WERI-Rb-1 (cell line): ENCODE measurements around the gene MAJIN.
A peak's percentile ranks its signal among the peaks of the same experiment; 100 is the strongest.

Source experiments
- DNase-seq: peaks from one replicate; pipeline ENCODE4 v3.0.0-alpha.2; 2020
- H3K27ac ChIP-seq: fragments of 250-450 bp; sonication (Bioruptor Pico); 2 replicates; pipeline ENCODE4 v1.5.1; 2020; ENCODE audit warnings: mild to moderate bottlenecking, moderate library complexity
- H3K27me3 ChIP-seq: fragments of 250-450 bp; sonication (Bioruptor Pico); 2 replicates; pipeline ENCODE4 v1.5.1; 2021; ENCODE audit warnings: mild to moderate bottlenecking, low read depth, moderate library complexity; ENCODE audit not compliant: insufficient read depth, severe bottlenecking
- H3K36me3 ChIP-seq: fragments of 250-450 bp; sonication (Bioruptor Pico); 2 replicates; pipeline ENCODE4 v1.5.1; 2020; ENCODE audit warnings: mild to moderate bottlenecking, moderate library complexity
- H3K4me3 ChIP-seq: 2 replicates; pipeline ENCODE4 v1.5.1; 2011; ENCODE audit warnings: low read depth, mild to moderate bottlenecking, control low read depth, low read length
- H3K9me3 ChIP-seq: fragments of 250-450 bp; sonication (Bioruptor Pico); 2 replicates; pipeline ENCODE4 v1.5.1; 2021; ENCODE audit warnings: mild to moderate bottlenecking, moderate library complexity; ENCODE audit not compliant: severe bottlenecking
- TF ChIP-seq, protein P1 (sequence below): IDR thresholded peaks from 2 replicates; pipeline ENCODE4 v1.5.1; 2011; ENCODE audit warnings: low read depth, mild to moderate bottlenecking, control low read depth, inconsistent platforms, low read length

MAJIN gene

DNA sequence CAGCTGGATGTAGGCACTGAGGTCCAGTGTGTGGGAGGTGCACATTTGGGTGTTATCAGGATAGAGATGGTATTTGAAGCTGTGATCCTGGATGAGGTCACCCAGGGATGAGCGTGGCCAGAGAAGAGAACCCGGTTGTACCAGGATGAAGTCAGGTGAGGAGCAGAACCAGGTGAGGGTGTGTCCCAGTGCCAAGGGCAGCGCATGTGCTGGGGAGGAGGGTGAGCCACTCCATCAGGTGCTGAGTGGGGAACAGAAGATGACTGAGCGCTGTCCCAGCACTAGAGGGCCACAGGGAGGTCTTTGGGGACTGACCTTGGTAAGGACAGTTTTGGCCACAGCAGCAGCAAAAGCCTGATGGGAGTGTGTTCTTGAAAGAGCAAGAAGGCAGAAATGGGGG lies 44.8 kb upstream of the MAJIN start:
- Histone ChIP-seq H3K36me3 (peaks cover 18% of the 10 kb centered on the region), H3K9me3 (no peaks in the 10 kb centered on the region), H3K4me3 (no peak overlapping the region), H3K27me3 (no peaks in the 10 kb centered on the region), H3K27ac (no peak overlapping the region)
- TF ChIP-seq, protein P1, sequence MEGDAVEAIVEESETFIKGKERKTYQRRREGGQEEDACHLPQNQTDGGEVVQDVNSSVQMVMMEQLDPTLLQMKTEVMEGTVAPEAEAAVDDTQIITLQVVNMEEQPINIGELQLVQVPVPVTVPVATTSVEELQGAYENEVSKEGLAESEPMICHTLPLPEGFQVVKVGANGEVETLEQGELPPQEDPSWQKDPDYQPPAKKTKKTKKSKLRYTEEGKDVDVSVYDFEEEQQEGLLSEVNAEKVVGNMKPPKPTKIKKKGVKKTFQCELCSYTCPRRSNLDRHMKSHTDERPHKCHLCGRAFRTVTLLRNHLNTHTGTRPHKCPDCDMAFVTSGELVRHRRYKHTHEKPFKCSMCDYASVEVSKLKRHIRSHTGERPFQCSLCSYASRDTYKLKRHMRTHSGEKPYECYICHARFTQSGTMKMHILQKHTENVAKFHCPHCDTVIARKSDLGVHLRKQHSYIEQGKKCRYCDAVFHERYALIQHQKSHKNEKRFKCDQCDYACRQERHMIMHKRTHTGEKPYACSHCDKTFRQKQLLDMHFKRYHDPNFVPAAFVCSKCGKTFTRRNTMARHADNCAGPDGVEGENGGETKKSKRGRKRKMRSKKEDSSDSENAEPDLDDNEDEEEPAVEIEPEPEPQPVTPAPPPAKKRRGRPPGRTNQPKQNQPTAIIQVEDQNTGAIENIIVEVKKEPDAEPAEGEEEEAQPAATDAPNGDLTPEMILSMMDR, result peak; percentile 26; the same call in 1 of the 2 replicates
- DNase-seq, result no peak

GRCh38 chr11:65014726-65015227 lies 42.9 kb upstream of the MAJIN start:
- H3K4me3 ChIP-seq, result peak overlapping the region; percentile 61
- H3K9me3 ChIP-seq, result no peaks in the 10 kb centered on the region
- no peak for DNase-seq
- peaks cover 13% of the 10 kb centered on the region for H3K36me3 ChIP-seq
- TF ChIP-seq, protein P1, result no peak
- no peaks in the 10 kb centered on the region for H3K27me3 ChIP-seq
- H3K27ac ChIP-seq, result peak overlapping the region; percentile 94

GRCh38 chr11:65013888-65014725 lies 42.2 kb upstream of the MAJIN start, which contains the start of gene ARL2:
ARL2 (plus strand) TSS chr11:65014160; CDS start chr11:65014208, 48 bp downstream.
- no peaks in the 10 kb centered on the region for H3K9me3 ChIP-seq
- peaks cover 10% of the 10 kb centered on the region for H3K36me3 ChIP-seq
- H3K27ac ChIP-seq, result peak within 1 kb of the TSS; percentile 94
- H3K4me3 ChIP-seq, result peak within 1 kb of the TSS; percentile 61
- no peaks in the 10 kb centered on the region for H3K27me3 ChIP-seq
- peak; percentile 96 for DNase-seq
- TF ChIP-seq, protein P1, result peak; percentile 71

DNA sequence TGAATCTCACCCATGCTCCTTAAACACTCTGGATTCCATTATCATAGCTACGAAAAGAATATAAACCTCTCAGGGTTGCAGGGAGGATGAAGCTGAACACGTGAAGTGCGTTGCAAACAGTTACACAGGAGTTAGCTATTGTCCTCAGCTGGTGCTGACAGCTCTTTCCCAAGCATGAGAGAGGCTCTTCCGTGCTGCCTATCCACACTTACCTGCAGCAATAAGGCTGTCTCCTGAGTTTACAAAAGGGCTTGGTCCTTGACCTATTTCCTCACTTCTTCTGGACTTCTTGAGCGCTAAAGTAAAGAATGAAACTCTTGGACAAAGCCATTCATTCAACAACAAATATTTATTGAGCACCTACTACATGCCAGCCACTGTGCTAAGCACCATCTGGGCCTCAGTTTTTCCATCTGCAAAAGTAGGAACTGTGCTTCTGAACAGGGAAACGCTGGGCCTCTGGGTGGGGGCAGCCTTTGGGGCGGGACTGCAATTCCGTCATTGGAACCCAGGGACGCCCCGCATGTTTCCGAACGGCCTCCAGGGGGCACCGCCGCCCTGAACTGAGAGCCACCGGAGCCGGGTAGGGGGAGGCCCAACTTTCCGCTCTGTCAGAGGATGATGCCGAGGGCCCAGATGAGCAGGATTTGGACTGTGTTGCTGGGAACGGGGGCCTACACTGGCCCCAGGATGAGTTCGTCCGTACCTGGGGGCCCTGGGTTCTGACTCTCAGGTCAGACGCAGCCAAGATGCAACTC lies 41.4 kb upstream of the MAJIN start:
- H3K36me3 ChIP-seq, result peaks cover 6% of the 10 kb centered on the region
- peak overlapping the region; percentile 61 for H3K4me3 ChIP-seq
- peak; percentile 93 for DNase-seq
- H3K27me3 ChIP-seq, result no peaks in the 10 kb centered on the region
- peak overlapping the region; percentile 94 for H3K27ac ChIP-seq
- TF ChIP-seq, protein P1, result peak; percentile 79
- H3K9me3 ChIP-seq, result no peaks in the 10 kb centered on the region

DNA sequence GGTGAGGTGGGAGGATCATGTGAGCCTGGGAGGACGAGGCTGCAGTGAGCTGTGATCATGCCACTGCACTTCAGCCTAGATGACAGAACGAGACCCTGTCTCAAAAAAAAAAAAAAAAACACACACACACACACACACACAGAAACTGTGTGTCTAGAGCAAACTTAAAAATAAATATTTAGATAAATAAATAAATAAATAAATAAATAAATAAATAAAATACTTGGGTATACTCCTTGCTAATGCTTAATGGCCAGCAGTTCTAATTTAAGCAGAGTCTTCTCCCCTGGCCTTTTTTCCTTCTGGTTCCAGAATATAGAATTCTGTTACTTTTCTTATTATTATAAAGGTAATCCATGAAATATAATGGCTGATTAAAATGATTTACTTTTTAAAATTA lies 37.0 kb upstream of the MAJIN start:
- Histone ChIP-seq H3K36me3 (no peaks in the 10 kb centered on the region), H3K27me3 (no peaks in the 10 kb centered on the region), H3K9me3 (no peaks in the 10 kb centered on the region), H3K4me3 (no peak overlapping the region), H3K27ac (no peak overlapping the region)
- TF ChIP-seq, protein P1, result no peak
- no peak for DNase-seq
